ENCODE data around the gene KRTAP1-3. TPM values are rescaled to one million over a fixed set of nuclear protein-coding genes. Genes with fewer than 3 reads are reported as not detected.
"Not testable (repeated sequence)": the region's sequence is repeated elsewhere in the genome, so short reads cannot be mapped to it uniquely, and the experiment has no call there.

KRTAP1-3 gene
- total RNA-seq, 2 donors from 2014 or later, result not detected

DNA sequence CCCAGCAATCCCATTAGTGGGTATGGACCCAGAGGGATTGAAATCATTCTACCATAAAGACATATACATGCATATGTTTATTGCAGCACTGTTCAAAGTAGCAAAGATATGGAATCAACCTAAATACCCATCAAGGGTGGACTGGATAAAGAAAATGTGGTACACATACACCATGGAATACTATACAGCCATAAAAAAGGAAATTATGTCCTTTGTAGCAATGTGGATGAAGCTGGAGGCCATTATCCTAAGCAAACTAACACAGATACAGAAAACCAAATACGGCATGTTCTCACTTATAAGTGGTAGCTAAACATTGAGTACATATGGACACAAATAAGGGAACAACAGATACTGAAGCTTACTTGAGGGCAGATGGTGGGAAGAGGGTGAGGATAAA is 22.9 kb upstream of the KRTAP1-3 start:
- no peak for ATAC-seq
- intact Hi-C loops (cut with DNase I, micrococcal nuclease), result no loop called here

GRCh38 chr17:41055130-41055529 is 20.5 kb upstream of the KRTAP1-3 start, which contains the start of gene KRTAP2-2:
Gene KRTAP2-2 (minus strand): TSS chr17:41055230. CDS start chr17:41055211, 19 bp downstream.
- ATAC-seq; DNase-seq; intact Hi-C loops (cut with DNase I, micrococcal nuclease): not testable (repeated sequence)

More for the DNA sequence above, 22.9 kb upstream of the KRTAP1-3 start:
- DNase-seq, result no peak

GRCh38 chr17:41054556-41054955 is 19.9 kb upstream of the KRTAP1-3 start:
- DNase-seq; intact Hi-C loops (cut with DNase I, micrococcal nuclease); ATAC-seq: not testable (repeated sequence)

- intact Hi-C loops (cut with DNase I, micrococcal nuclease), result no loop called here
- ATAC-seq (no peak), DNase-seq (no peak)
Observed at GRCh38 chr17:41054025-41054424, 19.4 kb upstream of the KRTAP1-3 start.

- DNase-seq, result no peak
- no peak for ATAC-seq
- intact Hi-C loops (cut with DNase I, micrococcal nuclease), result no loop called here
Observed at GRCh38 chr17:41052566-41052965, 17.9 kb upstream of the KRTAP1-3 start.

DNA sequence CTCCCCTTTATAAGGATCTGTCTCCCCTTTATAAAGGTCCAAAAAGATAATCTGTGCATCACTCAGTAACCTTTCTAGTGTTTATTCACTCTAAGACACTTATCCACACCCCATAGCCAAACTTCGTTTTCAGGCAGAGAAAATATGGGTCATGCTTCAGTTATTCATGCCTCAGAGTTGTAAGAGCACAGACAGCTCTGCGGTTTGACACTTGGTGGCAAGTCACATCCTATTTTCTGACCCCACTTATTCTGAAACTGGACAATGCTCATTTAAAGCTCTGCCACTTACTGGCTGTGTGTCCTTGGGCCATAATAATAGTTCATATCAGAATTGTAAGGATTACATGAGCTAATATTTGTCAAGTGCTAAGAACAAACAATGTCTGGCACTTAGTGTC is 14.4 kb upstream of the KRTAP1-3 start:
- intact Hi-C loops (cut with DNase I, micrococcal nuclease), result no loop called here
- ATAC-seq (no peak), DNase-seq (no peak)

GRCh38 chr17:41048441-41048840 is 13.8 kb upstream of the KRTAP1-3 start:
- ATAC-seq, result no peak
- no peak for DNase-seq
- intact Hi-C loops (cut with DNase I, micrococcal nuclease), result no loop called here

- intact Hi-C loops (cut with DNase I, micrococcal nuclease); ATAC-seq; DNase-seq: not testable (repeated sequence)
Observed at GRCh38 chr17:41046735-41047465, 12.2 kb upstream of the KRTAP1-3 start, which contains the start of gene KRTAP2-1. Gene KRTAP2-1 (minus strand): TSS chr17:41047316. CDS start chr17:41047267, 49 bp downstream.

DNA sequence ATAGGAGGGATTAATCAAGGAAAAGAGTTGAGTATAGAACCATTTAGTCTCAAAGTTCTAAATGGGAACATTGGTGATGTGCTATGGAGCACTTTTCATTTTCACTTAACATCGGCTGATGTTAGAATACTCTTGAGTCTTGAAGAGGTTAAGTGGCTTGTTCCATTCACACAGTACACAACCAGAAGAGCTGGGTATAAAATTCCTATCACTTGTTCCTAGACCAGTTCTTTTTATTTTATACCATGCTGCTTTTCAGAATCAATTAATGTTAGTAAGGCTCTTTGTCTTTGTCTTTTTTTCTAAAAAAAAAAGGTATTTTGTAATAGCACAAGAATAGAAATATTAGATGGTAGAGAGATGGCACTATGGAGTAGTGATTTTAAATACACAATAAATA is 8.3 kb upstream of the KRTAP1-3 start:
- DNase-seq, result no peak
- intact Hi-C loops (cut with DNase I, micrococcal nuclease), result no loop called here

GRCh38 chr17:41040783-41041571 is 6.3 kb upstream of the KRTAP1-3 start, which contains the start of gene KRTAP1-1:
Gene KRTAP1-1 (minus strand): TSS chr17:41041450. CDS start chr17:41041397, 53 bp downstream.
- DNase-seq; intact Hi-C loops (cut with DNase I, micrococcal nuclease); ATAC-seq: not testable (repeated sequence)

More for the DNA sequence above, 8.3 kb upstream of the KRTAP1-3 start:
- ATAC-seq, result no peak

GRCh38 chr17:41037853-41038350 is 3.2 kb upstream of the KRTAP1-3 start:
- no peak for DNase-seq
- no peak for ATAC-seq
- intact Hi-C loops (cut with DNase I, micrococcal nuclease), result no loop called here

- ATAC-seq, result no peak
- DNase-seq, result no peak
- intact Hi-C loops (cut with DNase I, micrococcal nuclease), result no loop called here
Observed at GRCh38 chr17:41029633-41030245, 4.9 kb downstream of the KRTAP1-3 start, which contains the start of gene KRTAP1-4. Gene KRTAP1-4 (minus strand): TSS chr17:41030195. CDS start chr17:41030078, 117 bp downstream.

- ATAC-seq (no peak), DNase-seq (no peak)
- intact Hi-C loops (cut with DNase I, micrococcal nuclease), result no loop called here
Observed at GRCh38 chr17:41026715-41027471, 7.8 kb downstream of the KRTAP1-3 start, which contains the start of gene KRTAP1-5. Gene KRTAP1-5 (minus strand): TSS chr17:41027208. CDS start chr17:41027155, 53 bp downstream.

GRCh38 chr17:41024697-41025096 is 10.0 kb downstream of the KRTAP1-3 start:
- ATAC-seq, result no peak
- DNase-seq, result no peak
- intact Hi-C loops (cut with DNase I, micrococcal nuclease), result no loop called here

DNA sequence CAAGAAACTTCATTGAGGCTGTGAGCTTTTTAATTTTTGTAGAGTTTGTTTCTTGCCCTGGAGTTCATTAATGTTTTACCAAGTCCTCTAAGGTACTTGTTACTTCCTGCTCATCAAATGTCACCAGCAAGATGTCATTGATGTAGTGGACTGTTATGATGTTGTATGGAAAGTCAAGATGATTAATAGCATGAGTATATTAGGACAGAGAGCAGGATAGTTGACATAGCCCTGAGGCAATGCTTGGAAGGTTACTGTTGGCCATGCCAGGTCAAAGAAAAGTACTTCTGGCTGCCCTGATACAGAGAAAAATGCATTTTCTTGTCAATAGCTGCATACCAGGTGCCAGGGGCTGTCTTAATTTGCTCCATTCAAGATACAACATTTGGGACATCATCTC is 14.3 kb downstream of the KRTAP1-3 start:
- ATAC-seq, result no peak
- no peak for DNase-seq
- intact Hi-C loops (cut with DNase I, micrococcal nuclease), result no loop called here

- no peak for ATAC-seq
- intact Hi-C loops (cut with DNase I, micrococcal nuclease), result no loop called here
- no peak for DNase-seq
Observed at GRCh38 chr17:41019415-41019814, 15.3 kb downstream of the KRTAP1-3 start.

- DNase-seq (no peak), ATAC-seq (no peak)
- intact Hi-C loops (cut with DNase I, micrococcal nuclease), result no loop called here
Observed at GRCh38 chr17:41018541-41018940, 16.1 kb downstream of the KRTAP1-3 start.

DNA sequence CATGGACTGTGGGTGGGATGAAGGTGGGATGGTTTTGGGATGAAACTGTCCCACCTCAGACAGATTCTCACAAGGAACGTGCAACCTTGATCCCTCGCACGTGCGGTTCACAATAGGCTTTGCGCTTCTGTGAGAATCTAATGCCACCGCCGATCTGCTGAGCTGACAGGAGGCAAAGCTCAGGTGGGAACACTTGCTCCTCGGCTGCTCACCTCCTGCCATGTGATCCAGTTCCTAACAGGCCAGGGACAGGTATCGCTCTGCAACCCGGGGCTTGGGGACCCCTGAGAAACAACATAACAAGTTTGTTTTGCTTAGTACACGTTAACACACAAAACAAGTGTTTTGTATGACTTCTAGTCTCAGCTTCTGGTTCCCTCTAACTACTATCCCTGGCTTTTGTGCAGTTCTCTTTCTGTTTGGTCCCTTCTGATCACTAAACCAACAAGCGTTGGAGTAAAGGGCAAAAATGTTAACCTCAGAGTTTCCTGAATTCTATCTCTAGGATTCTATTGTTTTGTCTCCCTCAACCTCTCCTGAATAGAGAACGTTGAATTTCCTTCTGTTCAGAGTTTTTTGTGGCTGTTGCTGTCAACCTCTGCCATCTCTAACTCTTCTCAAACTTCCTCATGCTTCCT is 18.0 kb downstream of the KRTAP1-3 start:
- intact Hi-C loops (cut with DNase I, micrococcal nuclease), result no loop called here
- DNase-seq (no peak), ATAC-seq (no peak)

Data from left colon (tissue), 2 donors.